ENCODE data around the gene HOXB7. TPM values are rescaled to one million over a fixed set of nuclear protein-coding genes. Genes with fewer than 3 reads are reported as not detected.

HOXB7 gene
- total RNA-seq, 3 donors from 2014 or later = 10.9 to 29.1 (median 22.4) TPM

- no peaks in the 10 kb centered on the region for H3K9me3 ChIP-seq
- peak in 2 of 3 donors; percentile 57 to 71 for DNase-seq
- intact Hi-C loops (cut with DNase I, micrococcal nuclease) = loop anchor here in 1 of 2 donors (5.0 kb wide), 1 partner anchor 280 kb away; no protein-coding TSS in a partner anchor
- TF ChIP-seq CTCF (IDR thresholded peaks at IDR 0.05) = no peak
- H3K4me3 ChIP-seq = no peak overlapping the region
- H3K4me1 ChIP-seq (ENCODE audit: low read depth) = peaks cover 47% of the 10 kb centered on the region
- no peak for ATAC-seq
- H3K36me3 ChIP-seq (ENCODE audit: low read depth) = no peaks in the 10 kb centered on the region
Observed at GRCh38 chr17:48617471-48618255, 6.8 kb upstream of the HOXB7 start.

- Histone ChIP-seq H3K4me3 (no peak overlapping the region), H3K36me3 (ENCODE audit: low read depth) (no peaks in the 10 kb centered on the region), H3K4me1 (ENCODE audit: low read depth) (peaks cover 50% of the 10 kb centered on the region), H3K9me3 (no peaks in the 10 kb centered on the region)
- TF ChIP-seq CTCF (IDR thresholded peaks at IDR 0.05) = no peak
- peak in 1 of 3 donors; percentile 44 for DNase-seq
- no peak for ATAC-seq
- intact Hi-C loops (cut with DNase I, micrococcal nuclease) = loop anchor here in 1 of 2 donors (5.0 kb wide), 1 partner anchor 280 kb away; no protein-coding TSS in a partner anchor
Observed at GRCh38 chr17:48616717-48617470, 6.1 kb upstream of the HOXB7 start.

GRCh38 chr17:48615963-48616716, 5.3 kb upstream of the HOXB7 start:
- TF ChIP-seq CTCF (IDR thresholded peaks at IDR 0.05) = no peak
- no peak for ATAC-seq
- no peaks in the 10 kb centered on the region for H3K9me3 ChIP-seq
- no peak overlapping the region for H3K4me3 ChIP-seq
- DNase-seq = peak in 2 of 3 donors; percentile 40 to 58
- H3K4me1 ChIP-seq (ENCODE audit: low read depth) = peaks cover 47% of the 10 kb centered on the region
- intact Hi-C loops (cut with DNase I, micrococcal nuclease) = loop anchor here in 1 of 2 donors (5.0 kb wide), 1 partner anchor 279 kb away; no protein-coding TSS in a partner anchor
- H3K36me3 ChIP-seq (ENCODE audit: low read depth) = no peaks in the 10 kb centered on the region

GRCh38 chr17:48615047-48615962, 4.5 kb upstream of the HOXB7 start, which contains the start of gene HOXB8:
Gene HOXB8, minus strand, starts transcription at chr17:48615292. Its CDS starts 588 bp downstream, at chr17:48614704.
- Histone ChIP-seq H3K4me1 (ENCODE audit: low read depth) (peaks cover 43% of the 10 kb centered on the region), H3K4me3 (no peak within 1 kb of the TSS), H3K36me3 (ENCODE audit: low read depth) (no peaks in the 10 kb centered on the region), H3K9me3 (no peaks in the 10 kb centered on the region)
- DNase-seq (peak; percentile 9 to 60 (median 34)), ATAC-seq (no peak)
- no peak for TF ChIP-seq CTCF (IDR thresholded peaks at IDR 0.05)
- intact Hi-C loops (cut with DNase I, micrococcal nuclease) = loop anchor here in 1 of 2 donors (5.0 kb wide), 1 partner anchor 278 kb away; no protein-coding TSS in a partner anchor
